SIG-M5 (cell line): ENCODE results near the gene TLR10.
A peak's percentile ranks its signal among the peaks of the same experiment; 100 is the strongest.
"Not testable (repeated sequence)": the region's sequence is repeated elsewhere in the genome, so short reads cannot be mapped to it uniquely, and the experiment has no call there.

ENCODE experiments used
- DNase-seq: peaks from one replicate; lab custom pipeline; 2025; lab: John Stamatoyannopoulos, UW

The TLR10 gene

DNA sequence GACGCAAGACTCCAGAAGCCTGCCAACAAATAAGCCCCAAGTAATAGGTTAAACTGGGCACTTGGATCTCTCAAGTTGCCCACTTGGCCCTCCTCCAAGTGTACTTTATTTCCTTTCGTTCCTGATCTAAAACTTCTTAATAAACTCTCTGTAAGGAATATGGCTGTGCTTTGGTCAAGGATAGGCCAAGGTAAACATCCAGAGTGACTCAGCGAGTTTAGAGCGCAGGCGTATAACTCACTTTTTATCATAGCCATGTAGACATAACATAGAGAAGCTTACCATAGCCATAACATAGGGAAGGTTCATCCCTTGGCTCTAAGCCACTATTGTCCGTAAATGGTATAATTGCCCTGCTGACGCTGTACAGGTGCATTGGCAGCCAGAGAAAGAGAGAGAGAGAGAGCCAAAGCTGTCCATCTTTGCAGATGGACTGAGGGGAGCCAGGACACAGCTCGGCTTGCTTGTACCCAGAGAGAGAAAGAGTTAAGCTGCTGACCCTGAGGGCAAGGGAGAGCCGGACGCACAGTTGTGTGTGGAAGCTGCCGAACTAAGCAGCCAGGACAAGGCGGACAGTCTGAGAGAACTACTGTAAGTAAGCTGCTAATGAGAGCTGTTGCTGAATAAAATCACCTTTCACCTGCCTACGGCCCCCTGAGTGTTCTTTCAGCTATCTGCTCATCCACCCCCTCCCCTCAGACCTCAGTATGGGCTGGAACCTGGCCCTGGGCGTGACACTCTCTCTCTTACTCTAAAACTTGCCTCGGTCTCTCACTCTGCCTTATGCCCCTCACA lies 20.0 kb upstream of the TLR10 start:
- no peak for DNase-seq

DNA sequence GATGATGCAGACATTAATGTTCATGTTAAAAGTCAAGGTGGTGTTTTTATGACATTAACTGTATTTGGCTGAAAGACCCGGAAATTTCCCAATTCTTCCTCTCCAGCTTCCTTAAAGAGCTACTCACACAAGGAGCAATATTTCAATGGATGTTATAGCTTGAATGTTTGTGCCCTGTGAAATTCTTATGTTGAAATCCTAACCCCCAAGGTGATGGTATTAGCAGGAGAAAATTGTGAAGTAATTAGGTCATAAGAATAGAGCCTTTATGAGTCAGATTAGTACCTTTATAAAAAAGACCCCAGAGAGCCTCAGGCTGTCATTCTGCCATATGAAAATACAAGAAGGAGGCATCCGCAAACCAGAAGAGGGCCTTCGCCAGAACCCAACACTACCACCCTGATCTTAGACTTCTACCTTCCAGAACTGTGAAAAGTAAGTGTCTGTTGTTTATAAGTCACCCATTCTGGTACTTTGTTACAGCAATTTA lies 18.2 kb upstream of the TLR10 start:
- no peak for DNase-seq

DNA sequence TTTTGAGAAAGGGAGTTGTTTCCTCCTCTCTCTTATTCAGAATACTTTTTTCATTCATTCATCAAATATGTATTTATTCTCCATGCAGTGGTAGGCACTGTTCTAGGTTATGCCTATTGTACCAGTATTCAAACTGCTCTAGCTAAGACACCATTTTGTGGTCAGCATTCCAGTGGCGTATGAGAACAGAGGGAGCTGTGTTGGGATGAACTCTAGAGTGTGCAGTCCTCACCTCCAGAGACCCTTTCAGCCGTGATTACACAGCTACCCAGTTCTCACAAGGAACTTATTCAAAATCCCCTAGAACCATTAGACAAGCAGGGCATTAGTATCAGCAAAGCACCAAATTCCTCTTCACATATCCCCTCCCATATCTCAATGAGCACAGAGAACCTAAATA lies 17.6 kb upstream of the TLR10 start:
- DNase-seq, result no peak

DNA sequence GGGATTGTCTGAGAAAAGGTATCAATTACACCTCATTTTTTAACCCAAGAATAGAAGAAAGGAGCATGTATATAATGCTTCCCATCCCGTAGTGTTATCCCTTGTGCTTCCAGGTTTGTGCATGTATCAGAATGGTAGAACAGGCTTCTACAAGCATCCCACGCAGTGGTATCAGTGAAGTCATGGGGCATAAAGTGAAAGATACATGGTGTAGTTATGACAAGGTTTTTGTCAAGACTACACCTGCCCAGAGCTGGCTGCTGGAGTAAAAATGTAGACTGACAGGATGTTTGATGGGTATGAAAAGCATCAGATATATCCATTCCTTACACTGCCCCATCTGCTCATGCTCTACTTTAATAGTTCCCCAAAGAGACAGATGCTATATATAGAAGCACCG lies 12.3 kb upstream of the TLR10 start:
- no peak for DNase-seq

DNA sequence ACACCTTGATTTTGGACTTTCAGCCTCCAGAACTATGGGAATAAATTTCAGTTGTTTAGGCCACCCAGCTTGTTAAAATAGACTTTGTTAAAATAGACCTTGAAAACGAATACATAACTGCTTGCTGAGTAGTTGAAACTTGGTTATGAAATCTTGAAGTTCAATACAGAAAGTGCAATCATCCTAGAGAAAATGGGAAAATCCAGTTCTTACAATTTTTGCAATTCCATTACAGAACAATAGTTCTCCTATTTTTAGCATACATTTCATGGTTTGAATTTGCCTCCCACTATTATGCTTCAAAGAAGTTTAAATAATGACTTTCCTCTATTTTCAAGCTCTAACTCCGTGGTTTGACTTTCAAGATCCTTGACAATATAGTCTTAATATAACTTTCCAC lies 11.3 kb upstream of the TLR10 start:
- no peak for DNase-seq

DNA sequence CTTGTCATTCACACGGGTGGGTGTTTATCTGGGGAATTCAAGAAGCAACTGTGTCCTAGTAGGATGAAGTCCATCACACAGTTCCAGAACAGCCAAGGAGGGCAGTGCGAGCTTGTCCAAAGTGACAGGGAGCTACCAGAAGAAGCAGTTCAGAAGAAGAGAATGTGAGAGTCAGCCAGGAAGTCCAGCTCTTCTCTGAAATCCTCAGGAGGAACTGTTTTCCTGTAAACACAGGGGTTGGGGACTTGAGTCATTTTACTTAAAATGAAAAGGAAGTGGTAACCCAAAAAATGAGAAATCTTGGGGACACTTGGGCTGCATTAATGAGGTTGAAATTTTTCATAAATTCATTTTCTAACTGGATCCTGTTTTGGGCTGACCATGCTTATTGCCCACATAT lies 8.2 kb upstream of the TLR10 start:
- no peak for DNase-seq

DNA sequence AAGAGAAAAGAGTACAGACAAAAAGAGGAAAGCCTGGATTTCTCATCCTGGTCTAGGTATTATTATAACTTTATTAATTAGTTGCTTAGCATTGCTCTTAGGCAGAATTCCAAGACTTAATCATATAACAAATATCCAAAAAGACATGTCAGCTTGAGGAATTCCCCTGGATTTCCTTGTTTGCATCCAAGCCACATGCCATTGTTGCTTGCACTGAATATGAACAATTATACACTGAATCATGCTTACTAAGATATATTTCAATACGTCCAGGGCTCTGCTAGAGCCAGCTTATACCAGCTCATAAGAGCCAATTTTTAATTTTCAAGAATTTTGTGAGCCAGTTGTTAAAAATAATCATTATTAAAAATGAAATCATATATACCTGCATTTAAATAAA lies 5.5 kb upstream of the TLR10 start:
- no peak for DNase-seq

DNA sequence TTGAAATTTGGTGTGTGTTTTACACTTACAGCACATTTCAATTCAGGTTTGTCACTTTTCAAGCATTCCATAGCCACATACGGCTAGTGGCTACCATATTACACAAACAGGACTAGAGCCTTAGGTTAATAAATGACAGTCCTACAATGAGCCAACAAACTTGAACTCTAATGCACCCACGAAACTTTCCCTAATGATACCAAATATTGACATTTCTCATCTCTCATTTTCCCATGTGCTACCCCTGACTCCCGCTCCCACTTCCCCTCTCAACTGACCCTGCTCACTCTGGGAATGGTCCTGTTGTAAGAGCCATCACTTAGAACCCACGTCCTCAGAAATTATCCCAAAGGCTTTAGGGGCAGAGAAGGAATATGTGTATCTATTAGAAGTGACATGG lies 4.9 kb upstream of the TLR10 start:
- no peak for DNase-seq

DNA sequence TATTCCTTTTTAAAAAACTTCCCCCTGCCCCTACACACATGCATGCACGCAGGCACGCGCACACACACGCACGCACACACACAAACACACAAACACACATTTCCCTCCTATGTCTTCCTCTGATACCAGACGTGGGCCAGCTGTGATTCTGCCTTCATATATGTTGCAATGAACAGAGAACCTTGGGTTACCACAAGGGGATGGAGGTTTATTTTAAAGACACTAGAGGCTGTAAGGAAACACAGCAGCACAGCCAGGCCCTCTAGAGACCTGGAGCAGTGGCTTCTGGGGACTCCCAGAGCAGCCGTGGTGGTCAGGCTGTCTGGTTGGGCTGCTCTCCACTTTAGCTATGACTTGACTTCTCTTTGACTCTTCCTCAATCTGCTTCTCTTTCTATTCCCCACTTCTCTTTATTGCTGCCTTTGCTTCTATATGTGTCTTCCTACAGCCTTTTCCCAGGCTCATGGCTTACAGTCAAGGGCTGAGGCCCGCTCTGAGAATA lies 3.2 kb upstream of the TLR10 start:
- peak; percentile 63 for DNase-seq

DNA sequence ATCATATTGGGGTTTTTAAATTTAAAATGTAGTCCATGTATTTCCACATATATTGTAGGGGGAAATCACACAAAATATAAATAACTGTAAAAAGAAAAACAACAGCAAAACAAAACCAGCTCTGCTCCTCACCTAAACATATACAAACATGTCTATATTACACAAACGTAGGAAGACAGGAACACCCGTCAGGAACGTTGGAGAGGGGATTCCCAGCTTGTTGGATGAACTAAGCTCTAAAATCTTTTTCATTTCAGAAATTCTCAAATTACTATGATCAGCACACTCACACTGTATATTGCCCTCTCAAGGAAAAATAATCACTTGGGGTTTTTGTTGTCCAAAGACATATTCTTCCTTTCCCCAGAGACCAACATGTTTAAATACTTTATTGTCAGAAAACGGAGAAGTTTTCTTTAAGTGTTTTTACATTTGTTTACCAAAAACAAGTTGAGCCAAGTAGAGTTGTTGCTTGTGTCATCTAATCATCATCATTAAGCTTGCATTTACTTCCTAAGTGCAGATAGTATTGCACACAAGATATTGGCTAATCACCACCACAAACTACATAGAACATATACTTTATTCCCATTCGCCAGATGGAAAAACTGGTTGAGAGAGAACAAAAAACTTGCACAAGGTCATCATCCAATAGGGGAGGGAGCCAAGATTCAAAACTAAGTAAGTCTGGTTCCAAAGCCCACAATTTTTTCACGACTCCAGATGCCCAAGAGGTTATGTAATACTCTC lies 2.4 kb upstream of the TLR10 start:
- no peak for DNase-seq

DNA sequence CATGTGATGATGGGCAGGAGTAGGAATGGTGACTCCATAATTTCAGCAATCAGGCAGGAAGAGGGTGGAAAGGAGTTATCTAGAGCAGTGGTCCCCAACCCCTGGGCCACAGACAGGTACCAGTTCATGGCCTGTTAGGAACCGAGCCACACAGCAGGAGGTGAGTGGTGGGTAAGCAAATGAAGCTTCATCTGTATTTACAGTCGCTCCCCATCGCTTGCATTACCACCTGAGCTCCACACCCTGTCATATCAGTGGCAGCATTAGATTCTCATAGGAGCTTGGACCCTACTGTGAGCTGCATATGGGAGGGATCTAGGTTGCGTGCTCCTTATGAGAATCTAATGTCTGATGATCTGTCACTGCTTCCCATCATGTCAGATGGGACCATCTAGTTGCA lies 1.4 kb upstream of the TLR10 start:
- no peak for DNase-seq

DNA sequence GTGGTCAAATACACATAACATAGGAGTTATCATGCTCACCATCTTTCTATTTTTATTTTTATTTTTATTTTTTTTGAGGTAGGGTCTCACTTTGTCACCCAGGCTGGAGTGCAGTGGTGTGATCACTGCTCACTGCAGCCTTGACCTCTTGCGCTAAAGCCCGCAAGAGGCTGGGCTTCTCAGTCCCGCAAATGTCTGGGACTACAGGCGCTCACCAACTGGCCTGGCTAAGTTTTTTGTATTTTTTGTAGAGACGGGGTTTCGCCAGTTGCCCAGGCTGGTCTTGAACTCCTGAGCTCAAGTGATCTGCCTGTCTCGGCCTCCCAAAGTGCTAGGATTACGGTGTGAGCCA lies 295 bp upstream of the TLR10 start:
- DNase-seq, result no peak

DNA sequence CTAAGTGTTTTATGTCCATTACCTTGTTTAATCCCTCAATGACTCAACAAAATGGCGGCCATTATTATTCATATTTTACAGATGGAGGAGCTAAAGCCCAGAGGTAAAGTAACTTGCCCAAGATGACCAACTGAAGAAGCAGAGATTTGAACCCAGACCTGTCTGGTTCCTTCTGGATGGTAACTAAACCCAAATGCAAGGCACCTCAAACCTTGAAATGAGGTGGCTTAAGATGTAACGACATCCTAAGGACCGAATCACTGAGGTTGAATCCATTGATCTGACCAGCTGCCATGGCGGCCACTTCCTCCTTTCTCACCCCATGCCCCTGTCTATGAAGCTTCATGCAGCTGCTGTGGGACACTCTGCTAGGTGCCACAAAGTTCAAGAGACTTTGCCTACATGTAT lies 932 bp downstream of the TLR10 start:
- no peak for DNase-seq

DNA sequence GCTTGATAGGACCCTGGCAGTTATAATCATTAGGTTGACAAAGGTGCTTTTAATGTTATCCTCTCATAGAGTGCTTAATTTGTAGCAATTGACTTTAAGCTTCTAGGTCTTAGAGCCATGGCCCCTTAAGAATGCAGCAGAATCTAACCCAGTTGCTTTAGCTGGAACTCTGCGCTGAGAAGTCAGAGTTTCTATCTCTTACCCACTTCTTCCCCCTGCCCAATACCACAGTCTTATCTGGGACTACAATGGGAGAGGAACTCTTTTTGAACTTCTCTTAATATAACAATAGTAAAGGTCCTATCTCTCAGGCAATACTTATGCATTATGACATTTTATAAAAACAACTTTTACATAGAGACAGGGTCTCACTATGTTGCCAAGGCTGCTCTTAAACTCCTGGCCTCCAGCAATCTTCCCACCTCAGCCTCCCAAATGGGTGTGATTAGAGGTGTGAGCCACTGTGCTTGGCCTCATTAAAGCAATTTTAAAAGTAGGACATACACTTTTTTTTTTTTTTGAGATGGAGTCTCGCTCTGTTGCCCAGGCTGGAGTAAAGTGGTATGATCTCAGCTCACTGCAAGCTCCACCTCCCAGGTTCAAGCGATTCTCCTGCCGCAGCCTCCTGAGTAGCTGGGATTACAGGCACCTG lies 1.8 kb downstream of the TLR10 start:
- DNase-seq, result no peak

DNA sequence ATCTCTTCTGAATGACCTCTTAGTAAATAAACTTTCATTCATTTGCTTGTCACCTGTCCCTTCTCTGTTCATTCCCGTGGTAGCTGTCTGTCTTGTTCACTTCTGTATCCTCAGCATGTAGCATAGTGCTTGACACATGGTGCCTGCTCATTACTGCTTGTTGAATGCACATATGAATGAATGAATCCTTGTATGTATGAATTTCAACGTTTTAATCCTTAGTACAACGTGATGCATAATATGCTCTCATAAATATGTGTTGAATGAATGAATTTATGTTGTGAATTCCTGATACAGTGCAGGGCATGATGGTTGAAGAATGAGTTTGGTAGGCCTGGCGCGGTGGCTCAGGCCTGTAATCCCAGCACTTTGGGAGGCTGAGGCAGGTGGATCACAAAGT lies 3.0 kb downstream of the TLR10 start:
- DNase-seq, result no peak

DNA sequence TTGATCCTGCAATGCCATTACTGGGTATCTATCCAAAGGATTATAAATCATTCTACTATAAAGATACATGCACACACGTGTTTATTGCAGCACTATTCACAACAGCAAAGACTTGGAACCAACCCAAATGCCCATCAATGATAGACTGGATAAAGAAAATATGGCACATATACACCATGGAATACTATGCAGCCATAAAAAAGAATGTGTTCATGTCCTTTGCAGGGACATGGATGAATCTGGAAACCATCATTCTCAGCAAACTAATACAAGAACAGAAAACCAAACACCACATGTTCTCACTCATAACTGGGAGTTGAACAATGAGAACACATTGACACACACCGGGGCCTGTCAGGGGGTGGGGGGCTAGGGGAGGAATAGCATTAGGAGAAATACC lies 4.9 kb downstream of the TLR10 start:
- not testable (repeated sequence) for DNase-seq

DNA sequence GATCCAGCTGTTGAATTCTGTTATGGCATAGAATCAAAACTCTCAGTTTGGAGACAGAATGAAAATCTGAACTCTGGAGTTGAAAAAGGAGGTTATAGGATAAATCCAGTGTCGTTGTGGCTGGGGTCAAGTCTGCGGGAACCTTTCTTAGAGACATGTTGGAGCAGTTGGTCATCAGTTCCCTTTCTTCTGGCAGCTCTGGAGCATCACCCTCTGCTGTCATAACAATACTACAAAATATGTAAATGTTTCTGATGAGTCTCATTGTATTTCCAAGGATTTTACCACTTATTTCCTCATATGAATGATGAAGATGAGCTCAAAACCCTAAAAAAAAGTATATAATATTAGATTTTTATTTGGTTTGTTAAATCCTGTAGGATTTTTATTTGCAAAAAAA lies 7.5 kb downstream of the TLR10 start:
- no peak for DNase-seq

DNA sequence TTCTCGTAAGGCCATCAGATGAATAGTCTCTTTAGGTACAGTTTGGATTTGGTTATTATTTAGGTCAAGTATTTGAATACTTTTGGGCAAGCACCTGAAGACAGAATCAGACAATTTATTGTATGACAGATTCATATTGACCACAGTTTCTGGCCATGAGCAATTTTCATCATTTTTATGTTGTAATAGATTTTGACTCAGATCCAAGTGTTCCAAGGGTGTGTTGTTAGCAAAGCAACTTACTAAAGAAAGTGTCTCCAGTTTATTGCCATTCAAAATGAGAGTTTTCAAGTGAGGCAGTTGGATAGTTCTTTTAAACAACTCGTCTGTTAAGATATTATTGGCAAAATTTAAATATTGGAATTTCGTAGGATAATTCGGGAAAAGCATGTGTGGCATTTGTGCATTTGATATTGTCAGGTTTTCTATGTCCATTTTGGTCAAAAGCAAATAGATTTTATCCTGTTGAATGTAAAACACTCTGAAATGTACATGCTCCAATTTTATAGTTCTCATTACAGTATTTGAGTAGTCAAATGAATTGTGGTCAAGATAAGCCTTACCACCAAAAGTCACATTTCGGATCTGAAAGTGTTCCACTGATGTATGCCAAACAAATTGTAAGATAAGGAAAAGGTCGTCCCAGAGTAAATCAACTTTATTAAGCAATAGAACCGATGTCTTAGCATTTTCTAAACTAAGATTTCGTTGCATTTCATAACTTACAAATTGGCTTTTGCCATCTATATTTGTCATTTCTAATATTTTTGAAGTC lies 8.4 kb downstream of the TLR10 start:
- DNase-seq, result no peak

DNA sequence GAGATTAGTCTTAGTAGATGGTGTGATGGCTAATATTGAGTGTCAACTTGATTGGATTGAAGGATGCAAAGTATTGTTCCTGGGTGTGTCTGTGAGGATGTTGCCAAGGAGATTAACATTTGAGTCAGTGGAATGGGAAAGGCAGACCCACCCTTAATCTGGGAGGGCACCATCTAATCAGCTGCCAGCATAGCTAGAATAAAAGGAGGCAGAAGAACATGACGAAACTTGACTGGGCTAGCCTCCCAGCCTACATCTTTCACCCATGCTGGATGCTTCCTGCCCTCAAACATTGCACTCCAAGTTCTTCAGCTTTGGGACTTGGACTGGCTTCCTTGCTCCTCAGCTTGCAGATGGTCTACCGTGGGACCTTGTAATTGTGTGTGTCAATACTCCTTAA lies 12.5 kb downstream of the TLR10 start:
- DNase-seq, result not testable (repeated sequence)

DNA sequence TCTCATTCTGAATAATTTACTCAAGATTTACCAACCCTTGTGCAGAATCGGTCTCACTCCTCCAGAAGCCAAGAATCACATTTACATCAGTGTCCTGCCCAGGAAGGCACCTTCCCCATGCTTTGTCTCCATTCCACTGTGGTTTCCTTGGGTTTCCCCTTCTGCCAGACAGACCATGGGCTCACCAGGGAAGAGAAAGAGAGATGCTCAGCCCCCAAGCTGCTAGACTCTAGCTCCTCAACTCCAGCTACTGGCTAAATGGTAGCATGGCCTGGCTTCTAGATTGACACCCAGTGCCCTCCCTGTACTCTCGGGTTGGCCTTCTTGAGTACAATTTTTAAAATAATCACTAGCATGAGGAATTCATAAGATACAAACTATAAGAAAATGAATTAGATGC lies 12.9 kb downstream of the TLR10 start:
- DNase-seq, result no peak

DNA sequence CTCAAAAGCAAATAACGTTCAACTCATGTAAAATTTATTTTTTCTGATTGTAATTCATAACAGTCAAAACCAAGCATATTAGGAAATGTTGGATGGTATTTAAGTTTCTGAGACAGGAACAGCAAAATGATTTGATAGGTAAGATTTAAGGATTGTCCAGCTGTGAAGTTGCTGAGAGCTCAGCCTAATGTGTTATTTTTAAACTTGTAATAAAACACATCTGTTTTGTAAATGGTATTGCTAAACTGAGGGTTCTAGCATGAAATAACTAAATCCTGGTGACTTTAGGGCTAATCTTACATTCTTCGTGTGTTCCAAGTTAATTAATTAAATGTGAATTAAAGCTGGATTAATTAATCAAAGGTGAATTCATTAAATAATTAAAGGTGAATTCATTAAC lies 13.3 kb downstream of the TLR10 start:
- DNase-seq, result no peak

DNA sequence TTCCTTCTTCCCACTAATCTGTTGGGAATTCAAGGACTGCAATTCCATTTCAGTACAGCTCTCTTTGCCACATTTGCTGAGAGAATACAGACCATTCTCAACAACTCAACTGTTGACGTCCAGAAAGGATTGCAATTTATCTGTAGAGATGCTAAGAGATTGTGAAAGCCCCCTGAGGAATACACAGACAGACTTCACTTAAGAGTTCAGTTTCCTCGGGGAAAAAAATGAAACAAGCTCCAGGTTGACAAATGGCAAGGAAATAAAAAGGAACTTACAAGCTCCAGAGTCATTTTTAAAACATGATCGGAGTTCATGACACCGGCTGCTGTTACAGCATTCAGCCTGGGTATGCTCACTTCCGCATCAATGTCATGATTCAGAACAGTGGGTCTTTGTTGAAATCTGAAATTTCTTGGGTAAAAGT lies 13.8 kb downstream of the TLR10 start:
- no peak for DNase-seq
